ENCODE data around the gene EMP2. TPM values are rescaled to one million over a fixed set of nuclear protein-coding genes. Genes with fewer than 3 reads are reported as not detected.

EMP2 gene
- total and polyA plus RNA-seq, 2 experiments from 2014 or later: 29.1 to 93.4 TPM

DNA sequence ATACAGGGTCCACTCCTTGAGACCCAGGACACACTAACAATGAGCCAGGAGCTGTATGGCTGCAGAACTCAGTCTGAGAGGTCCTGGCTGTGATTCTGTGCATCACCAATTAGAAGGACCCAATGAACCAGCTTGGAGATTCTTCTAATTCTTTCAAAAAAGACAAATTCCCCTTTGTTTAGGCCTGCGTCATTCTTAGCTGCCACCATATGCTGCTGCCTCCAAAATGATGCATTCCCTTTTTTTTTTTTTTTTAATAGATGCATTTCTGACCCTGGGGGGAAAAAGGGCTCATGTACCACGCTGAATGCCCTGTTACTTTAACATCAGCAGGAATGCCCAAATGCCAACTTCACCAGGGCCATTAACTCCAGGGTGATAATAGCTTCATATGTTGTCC, 28.5 kb downstream of the EMP2 start:
- Histone ChIP-seq H3K4me3 (no peak overlapping the region), H3K36me3 (replicated peaks; ENCODE audit: insufficient read depth, low read depth) (no peaks in the 10 kb centered on the region), H3K9me2 (replicated peaks; ENCODE audit: insufficient read depth) (no peaks in the 10 kb centered on the region), H3K79me2 (no peaks in the 10 kb centered on the region), H2AFZ (no peak overlapping the region), H3K4me2 (no peak overlapping the region), H3K27ac (no peak overlapping the region), H4K20me1 (ENCODE audit: insufficient read depth, poor library complexity, severe bottlenecking) (no peaks in the 10 kb centered on the region), H3K9me3 (ENCODE audit: low read depth) (no peaks in the 10 kb centered on the region), H3K27me3 (no peaks in the 10 kb centered on the region), H3K4me1 (ENCODE audit: insufficient read depth) (no peaks in the 10 kb centered on the region)
- DNase-seq (ENCODE audit: low spot score): no peak
- WGBS (ENCODE audit: low lambda C conversion rate, missing lambda C conversion rate): 92% methylated on average over 2 of the region's 2 CpGs
- no peak for TF ChIP-seq EZH2phosphoT487 (IDR thresholded peaks at IDR 0.05; ENCODE audit: low read depth, severe bottlenecking, unreplicated experiment)
- TF ChIP-seq, protein P1, sequence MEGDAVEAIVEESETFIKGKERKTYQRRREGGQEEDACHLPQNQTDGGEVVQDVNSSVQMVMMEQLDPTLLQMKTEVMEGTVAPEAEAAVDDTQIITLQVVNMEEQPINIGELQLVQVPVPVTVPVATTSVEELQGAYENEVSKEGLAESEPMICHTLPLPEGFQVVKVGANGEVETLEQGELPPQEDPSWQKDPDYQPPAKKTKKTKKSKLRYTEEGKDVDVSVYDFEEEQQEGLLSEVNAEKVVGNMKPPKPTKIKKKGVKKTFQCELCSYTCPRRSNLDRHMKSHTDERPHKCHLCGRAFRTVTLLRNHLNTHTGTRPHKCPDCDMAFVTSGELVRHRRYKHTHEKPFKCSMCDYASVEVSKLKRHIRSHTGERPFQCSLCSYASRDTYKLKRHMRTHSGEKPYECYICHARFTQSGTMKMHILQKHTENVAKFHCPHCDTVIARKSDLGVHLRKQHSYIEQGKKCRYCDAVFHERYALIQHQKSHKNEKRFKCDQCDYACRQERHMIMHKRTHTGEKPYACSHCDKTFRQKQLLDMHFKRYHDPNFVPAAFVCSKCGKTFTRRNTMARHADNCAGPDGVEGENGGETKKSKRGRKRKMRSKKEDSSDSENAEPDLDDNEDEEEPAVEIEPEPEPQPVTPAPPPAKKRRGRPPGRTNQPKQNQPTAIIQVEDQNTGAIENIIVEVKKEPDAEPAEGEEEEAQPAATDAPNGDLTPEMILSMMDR (IDR thresholded peaks at IDR 0.05; ENCODE audit: poor library complexity): no peak
- no peak for TF ChIP-seq EZH2 (IDR thresholded peaks at IDR 0.05; ENCODE audit: borderline replicate concordance)

DNA sequence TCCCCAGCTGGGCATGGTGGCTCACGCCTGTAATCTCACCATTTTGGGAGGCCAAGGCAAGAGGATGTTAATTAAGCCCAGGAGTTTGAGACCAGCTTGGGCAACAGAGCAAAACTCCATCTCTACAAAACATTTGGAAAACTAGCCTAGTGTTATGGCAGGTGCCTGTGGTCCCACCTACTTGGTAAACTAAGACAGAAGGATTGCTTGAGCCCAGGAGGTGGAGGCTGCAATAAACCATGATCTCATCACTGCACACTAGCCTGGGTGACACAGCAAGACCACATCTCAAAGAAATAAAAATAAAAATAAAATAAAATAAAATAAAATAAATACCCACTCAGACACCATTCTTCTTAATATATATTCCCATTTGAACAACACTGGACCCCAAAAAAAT, 32.0 kb downstream of the EMP2 start:
- no peak for DNase-seq (ENCODE audit: low spot score)
- no peaks in the 10 kb centered on the region for H3K9me2 ChIP-seq (replicated peaks; ENCODE audit: insufficient read depth)
- no peaks in the 10 kb centered on the region for H3K36me3 ChIP-seq (replicated peaks; ENCODE audit: insufficient read depth, low read depth)
- no peak overlapping the region for H3K4me2 ChIP-seq
- no peak overlapping the region for H2AFZ ChIP-seq
- no peak overlapping the region for H3K27ac ChIP-seq
- no peaks in the 10 kb centered on the region for H4K20me1 ChIP-seq (ENCODE audit: insufficient read depth, poor library complexity, severe bottlenecking)
- no peaks in the 10 kb centered on the region for H3K27me3 ChIP-seq
- no peaks in the 10 kb centered on the region for H3K79me2 ChIP-seq
- H3K4me3 ChIP-seq: no peak overlapping the region
- TF ChIP-seq, protein P1 (IDR thresholded peaks at IDR 0.05; ENCODE audit: poor library complexity): no peak
- no peak for TF ChIP-seq EZH2phosphoT487 (IDR thresholded peaks at IDR 0.05; ENCODE audit: low read depth, severe bottlenecking, unreplicated experiment)
- no peak for TF ChIP-seq EZH2 (IDR thresholded peaks at IDR 0.05; ENCODE audit: borderline replicate concordance)
- H3K9me3 ChIP-seq (ENCODE audit: low read depth): no peaks in the 10 kb centered on the region
- whole genome bisulfite sequencing (ENCODE audit: low lambda C conversion rate, missing lambda C conversion rate): 100% methylated on average over 1 of the region's 1 CpG
- H3K4me1 ChIP-seq (ENCODE audit: insufficient read depth): no peaks in the 10 kb centered on the region

DNA sequence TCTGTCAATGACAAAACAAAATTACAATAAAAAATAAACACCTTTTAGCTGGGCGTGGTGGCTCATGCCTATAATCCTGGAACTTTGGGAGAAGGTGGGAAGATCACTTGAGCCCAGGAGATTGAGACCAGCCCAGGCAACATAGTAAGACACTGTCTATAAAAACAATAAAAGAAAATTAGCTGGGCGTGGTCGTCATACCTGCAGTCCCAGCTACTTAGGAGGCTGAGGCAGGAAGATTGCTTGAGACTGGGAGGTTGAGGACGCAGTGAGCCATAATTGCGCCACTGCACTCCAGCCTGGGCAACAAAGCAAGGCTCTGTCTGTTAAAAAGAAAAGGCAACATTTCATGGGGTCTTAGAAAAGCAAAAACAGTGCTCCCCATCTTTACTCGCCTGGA, 32.7 kb downstream of the EMP2 start:
- DNase-seq (ENCODE audit: low spot score): no peak
- 91% methylated on average over 6 of the region's 6 CpGs for WGBS (ENCODE audit: low lambda C conversion rate, missing lambda C conversion rate)
- no peaks in the 10 kb centered on the region for H3K79me2 ChIP-seq
- H3K9me3 ChIP-seq (ENCODE audit: low read depth): no peaks in the 10 kb centered on the region
- no peaks in the 10 kb centered on the region for H3K4me1 ChIP-seq (ENCODE audit: insufficient read depth)
- no peak overlapping the region for H3K4me2 ChIP-seq
- H3K4me3 ChIP-seq: no peak overlapping the region
- no peak overlapping the region for H3K27ac ChIP-seq
- H4K20me1 ChIP-seq (ENCODE audit: insufficient read depth, poor library complexity, severe bottlenecking): no peaks in the 10 kb centered on the region
- no peak overlapping the region for H2AFZ ChIP-seq
- no peaks in the 10 kb centered on the region for H3K36me3 ChIP-seq (replicated peaks; ENCODE audit: insufficient read depth, low read depth)
- TF ChIP-seq, protein P1 (IDR thresholded peaks at IDR 0.05; ENCODE audit: poor library complexity): no peak
- TF ChIP-seq EZH2phosphoT487 (IDR thresholded peaks at IDR 0.05; ENCODE audit: low read depth, severe bottlenecking, unreplicated experiment) (no peak), EZH2 (IDR thresholded peaks at IDR 0.05; ENCODE audit: borderline replicate concordance) (no peak)
- H3K27me3 ChIP-seq: no peaks in the 10 kb centered on the region
- H3K9me2 ChIP-seq (replicated peaks; ENCODE audit: insufficient read depth): no peaks in the 10 kb centered on the region
